GM10266 (cell line): Measurements from ENCODE around the gene CNFN.

Source experiments
- DNase-seq: peaks from one replicate; pipeline ENCODE4 v3.0.0; 2012; ENCODE audit errors: extremely low spot score
- CTCF ChIP-seq: IDR thresholded peaks from 2 replicates; pipeline ENCODE4 v1.5.1; 2012; ENCODE audit warnings: mild to moderate bottlenecking, low read depth; ENCODE audit not compliant: control insufficient read depth, insufficient read depth; ENCODE audit errors: missing control alignments

CNFN gene

GRCh38 chr19:42426643-42427042 lies 36.5 kb upstream of the CNFN start:
- no peak for TF ChIP-seq CTCF
- DNase-seq = no peak

- DNase-seq = no peak
- no peak for TF ChIP-seq CTCF
Observed at GRCh38 chr19:42424712-42425131, 34.6 kb upstream of the CNFN start.

- no peak for TF ChIP-seq CTCF
- no peak for DNase-seq
Observed at GRCh38 chr19:42424345-42424707, 34.2 kb upstream of the CNFN start.

GRCh38 chr19:42423462-42424344 lies 33.6 kb upstream of the CNFN start:
- no peak for TF ChIP-seq CTCF
- DNase-seq = peak; percentile 94

- DNase-seq = no peak
- no peak for TF ChIP-seq CTCF
Observed at GRCh38 chr19:42422901-42423461, 32.9 kb upstream of the CNFN start.

- DNase-seq = no peak
- TF ChIP-seq CTCF = no peak
Observed at GRCh38 chr19:42422092-42422900, 32.2 kb upstream of the CNFN start.
